ENCODE measurements around the gene ALDH9A1. TPM values are rescaled to one million over a fixed set of nuclear protein-coding genes. Genes with fewer than 3 reads are reported as not detected.

ALDH9A1 gene
- total and polyA plus RNA-seq, 12 donors: 36.0 to 269 (median 170) TPM

DNA sequence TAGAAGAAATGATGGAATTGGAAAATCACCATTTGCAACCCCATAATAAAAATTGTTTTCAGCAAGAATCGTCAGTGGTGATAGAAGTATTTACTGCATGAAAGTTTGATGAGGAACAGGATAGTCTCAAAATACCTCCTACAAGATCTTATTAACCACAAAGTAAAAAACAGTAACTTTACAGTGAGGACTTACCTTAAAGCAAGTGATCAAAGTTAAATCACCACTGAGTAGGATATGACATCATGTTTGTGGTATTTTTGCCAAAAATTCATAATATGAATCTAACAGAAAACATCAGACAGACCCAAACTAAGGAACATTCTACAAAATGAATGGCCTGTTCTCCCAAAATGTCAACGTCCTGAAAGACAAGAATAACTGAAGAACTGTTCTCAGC, 19.9 kb downstream of the ALDH9A1 start:
- Histone ChIP-seq H3K4me3 (no peak overlapping the region), H3K4me1 (replicated peaks in 1 of 2) (no peaks in the 10 kb centered on the region), H3K36me3 (replicated peaks in 1 of 2) (peaks cover 0 to 66% of the 10 kb centered on the region in 2 donors), H3K27ac (no peak overlapping the region), H3K9me3 (replicated peaks in 1 of 3) (no peaks in the 10 kb centered on the region), H3K27me3 (no peaks in the 10 kb centered on the region)
- intact Hi-C loops (cut with DNase I): no loop called here
- 0 to 35% (median 13%) methylated on average over 2 of the region's 2 CpGs for WGBS, 4 donors
- no peak for TF ChIP-seq CTCF (IDR thresholded peaks at IDR 0.05)
- no peak for TF ChIP-seq POLR2A (IDR thresholded peaks at IDR 0.05)
- DNase-seq: no peak

DNA sequence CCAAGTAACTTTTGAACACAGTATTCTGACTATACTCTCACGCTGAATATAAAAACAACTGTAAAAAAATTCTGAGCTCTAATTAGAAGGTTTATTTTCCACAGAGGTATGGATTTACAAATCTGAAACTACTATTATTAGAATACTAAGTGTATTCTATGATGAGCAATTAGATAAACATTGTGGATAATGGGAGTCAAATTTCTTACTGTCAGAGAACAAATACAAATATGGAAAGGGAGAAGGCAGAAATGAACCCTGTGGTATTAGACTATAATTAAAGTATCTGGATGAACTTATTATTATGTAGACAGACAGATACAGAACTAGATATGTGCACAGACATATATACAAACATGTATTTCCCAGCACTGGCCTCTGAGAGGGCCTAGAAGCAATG, 22.6 kb downstream of the ALDH9A1 start:
- DNase-seq: no peak
- no peak for TF ChIP-seq CTCF (IDR thresholded peaks at IDR 0.05)
- TF ChIP-seq POLR2A (IDR thresholded peaks at IDR 0.05): no peak
- peaks cover 0 to 45% of the 10 kb centered on the region in 2 donors for H3K36me3 ChIP-seq (replicated peaks in 1 of 2)
- H3K27ac ChIP-seq: no peak overlapping the region
- H3K9me3 ChIP-seq (replicated peaks in 1 of 3): no peaks in the 10 kb centered on the region
- no peak overlapping the region for H3K4me3 ChIP-seq
- WGBS, 4 donors: 97 to 100% (median 100%) methylated on average over 1 of the region's 1 CpG
- no peaks in the 10 kb centered on the region for H3K27me3 ChIP-seq
- intact Hi-C loops (cut with DNase I): no loop called here
- H3K4me1 ChIP-seq (replicated peaks in 1 of 2): no peaks in the 10 kb centered on the region

- intact Hi-C loops (cut with DNase I): no loop called here
- peaks cover 0 to 34% of the 10 kb centered on the region in 2 donors for H3K36me3 ChIP-seq (replicated peaks in 1 of 2)
These were observed 23.8 kb downstream of the ALDH9A1 start for GRCh38 chr1:165674599-165674998.

DNA sequence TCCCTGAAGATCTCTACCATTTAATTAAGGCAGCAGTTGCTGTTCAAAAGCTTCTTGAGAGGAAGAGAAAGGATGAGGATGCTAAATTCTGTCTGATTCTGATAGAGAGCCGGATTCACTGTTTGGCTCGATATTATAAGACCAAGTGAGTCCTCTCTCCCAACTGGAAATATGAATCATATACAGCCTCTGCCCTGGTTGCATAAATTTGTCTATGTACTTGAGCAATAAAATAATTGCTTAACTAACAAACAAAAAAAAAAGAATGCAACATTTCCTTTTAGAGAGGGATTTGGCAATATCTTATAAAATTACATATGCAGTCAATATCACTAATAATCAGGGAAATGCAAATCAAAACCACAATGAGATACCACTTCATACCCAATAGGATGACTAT, 26.8 kb downstream of the ALDH9A1 start:
- WGBS, 4 donors: 51 to 80% (median 61%) methylated on average over 2 of the region's 2 CpGs
- Histone ChIP-seq H3K4me1 (replicated peaks in 1 of 2) (no peaks in the 10 kb centered on the region), H3K27ac (no peak overlapping the region), H3K9me3 (replicated peaks in 1 of 3) (no peaks in the 10 kb centered on the region), H3K36me3 (replicated peaks in 1 of 2) (peaks cover 0 to 35% of the 10 kb centered on the region in 2 donors), H3K27me3 (no peaks in the 10 kb centered on the region), H3K4me3 (no peak overlapping the region)
- TF ChIP-seq CTCF (IDR thresholded peaks at IDR 0.05): no peak
- TF ChIP-seq POLR2A (IDR thresholded peaks at IDR 0.05): no peak
- intact Hi-C loops (cut with DNase I): no loop called here
- no peak for DNase-seq

More at GRCh38 chr1:165674599-165674998, 23.8 kb downstream of the ALDH9A1 start:
- H3K9me3 ChIP-seq (replicated peaks in 1 of 3): no peaks in the 10 kb centered on the region
- no peaks in the 10 kb centered on the region for H3K4me1 ChIP-seq (replicated peaks in 1 of 2)
- no peaks in the 10 kb centered on the region for H3K27me3 ChIP-seq
- WGBS, 4 donors: 79 to 89% (median 86%) methylated on average over 8 of the region's 8 CpGs
- TF ChIP-seq CTCF (IDR thresholded peaks at IDR 0.05) (no peak), POLR2A (IDR thresholded peaks at IDR 0.05) (no peak)
- DNase-seq: no peak
- no peak overlapping the region for H3K4me3 ChIP-seq
- no peak overlapping the region for H3K27ac ChIP-seq

All from adrenal gland (tissue), 12 donors.